Muscle of leg (tissue), 11 donors: ENCODE data around the gene SMCO4. TPM values are rescaled to one million over a fixed set of nuclear protein-coding genes. Genes with fewer than 3 reads are reported as not detected.
"Not testable (repeated sequence)": the region's sequence is repeated elsewhere in the genome, so short reads cannot be mapped to it uniquely, and the experiment has no call there.

Experiments
- DNase-seq: peaks from one replicate; pipeline ENCODE4 v3.0.0; 2013
- H3K27ac ChIP-seq: one replicate; pipeline ENCODE4 v1.5.1; 2013; ENCODE audit warnings: mild to moderate bottlenecking, low read length, control low read depth
- H3K27me3 ChIP-seq: one replicate; pipeline ENCODE4 v1.6.1; 2013; ENCODE audit warnings: low read length; ENCODE audit not compliant: control insufficient read depth, insufficient read depth
- H3K36me3 ChIP-seq: one replicate; pipeline ENCODE4 v1.6.1; 2013; ENCODE audit warnings: low read length; ENCODE audit not compliant: control insufficient read depth, insufficient read depth
- H3K4me1 ChIP-seq: one replicate; pipeline ENCODE4 v1.6.1; 2013; ENCODE audit warnings: low read length; ENCODE audit not compliant: control insufficient read depth, insufficient read depth
- H3K4me3 ChIP-seq: one replicate; pipeline ENCODE4 v1.5.1; 2013; ENCODE audit warnings: low read length, control low read depth
- H3K9me3 ChIP-seq: replicated peaks from 2 replicates; pipeline ENCODE4 v1.6.1; 2013; ENCODE audit warnings: low read depth, low read length; ENCODE audit not compliant: control insufficient read depth
- WGBS: methylation state at CpG from one replicate; pipeline ENCODE4 v1.1.5; 2013; ENCODE audit warnings: missing lambda C conversion rate; ENCODE audit not compliant: insufficient coverage; 5-methylcytosine and 5-hydroxymethylcytosine counted together
- polyA plus RNA-seq, 8 donors: library from polyadenylated mRNA; unstranded; fragments of 120-200 nt; gene quantifications; one replicate each; pipeline versions ENCODE4 v1.2.1 to v1.2.3, GENCODE V29; 2013; ENCODE audit warnings: inconsistent platforms in 1 of 8, low replicate concordance in 1 of 8; ENCODE audit not compliant: insufficient read length in 8 of 8, insufficient read depth in 1 of 8
- total RNA-seq: library from RNA; stranded (reverse); fragments of 120-200 nt; gene quantifications from one replicate; pipeline ENCODE4 v1.2.4, GENCODE V29; 2013

The SMCO4 gene
- total and polyA plus RNA-seq, 9 donors = 6.5 to 15.6 (median 12.9) TPM

DNA sequence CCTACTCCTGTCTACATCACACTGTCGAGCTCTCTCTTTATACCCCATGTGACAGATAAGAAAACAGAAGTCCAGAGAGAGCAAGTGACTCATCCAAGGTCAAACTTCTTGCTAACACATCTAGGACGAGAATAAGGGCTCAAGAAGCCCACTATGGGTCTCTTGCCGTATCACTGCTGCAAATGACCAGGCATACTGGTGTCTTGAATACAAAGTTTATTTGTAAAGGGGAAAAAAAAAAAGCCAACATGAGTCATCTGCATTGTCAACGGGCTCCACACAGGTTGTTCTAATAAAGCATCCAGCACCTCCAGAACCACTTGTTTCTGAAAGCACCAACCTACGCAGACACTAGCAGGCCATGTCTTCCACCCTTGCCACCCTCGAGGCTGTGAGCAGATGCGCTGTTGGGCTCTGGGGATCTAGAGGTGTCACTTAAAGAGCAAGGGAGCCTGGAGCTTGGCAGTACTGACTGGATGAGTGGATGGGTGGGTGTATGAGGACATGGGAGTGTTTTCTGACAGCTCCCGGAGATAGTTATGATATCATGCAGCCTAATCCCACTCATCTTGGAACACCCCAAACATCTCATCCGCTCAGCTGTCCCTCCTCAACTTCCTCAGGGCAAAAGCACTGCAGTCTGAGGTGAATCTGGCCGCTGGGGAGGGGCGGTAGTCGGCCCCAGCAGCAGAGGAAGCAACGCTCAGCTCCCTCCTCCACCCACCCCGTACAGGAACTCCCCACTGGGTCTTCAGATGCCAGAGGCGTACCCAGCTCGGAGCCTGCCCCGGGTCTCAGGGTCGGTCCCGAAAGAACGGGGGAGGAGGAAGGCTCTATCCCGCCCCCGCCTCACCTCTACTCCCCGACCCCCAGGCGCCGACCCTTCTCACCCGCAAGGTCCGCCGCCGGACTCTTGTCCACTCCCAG lies 1.0 kb downstream of the SMCO4 start:
- Histone ChIP-seq H3K9me3 (no peaks in the 10 kb centered on the region), H3K36me3 (no peaks in the 10 kb centered on the region), H3K4me3 (peak overlapping the region; percentile 67), H3K4me1 (peaks cover 16% of the 10 kb centered on the region), H3K27me3 (peaks cover 3% of the 10 kb centered on the region), H3K27ac (peak overlapping the region; percentile 51)
- WGBS = 0% methylated on average over 12 of the region's 29 CpGs
- DNase-seq = peak; percentile 44

DNA sequence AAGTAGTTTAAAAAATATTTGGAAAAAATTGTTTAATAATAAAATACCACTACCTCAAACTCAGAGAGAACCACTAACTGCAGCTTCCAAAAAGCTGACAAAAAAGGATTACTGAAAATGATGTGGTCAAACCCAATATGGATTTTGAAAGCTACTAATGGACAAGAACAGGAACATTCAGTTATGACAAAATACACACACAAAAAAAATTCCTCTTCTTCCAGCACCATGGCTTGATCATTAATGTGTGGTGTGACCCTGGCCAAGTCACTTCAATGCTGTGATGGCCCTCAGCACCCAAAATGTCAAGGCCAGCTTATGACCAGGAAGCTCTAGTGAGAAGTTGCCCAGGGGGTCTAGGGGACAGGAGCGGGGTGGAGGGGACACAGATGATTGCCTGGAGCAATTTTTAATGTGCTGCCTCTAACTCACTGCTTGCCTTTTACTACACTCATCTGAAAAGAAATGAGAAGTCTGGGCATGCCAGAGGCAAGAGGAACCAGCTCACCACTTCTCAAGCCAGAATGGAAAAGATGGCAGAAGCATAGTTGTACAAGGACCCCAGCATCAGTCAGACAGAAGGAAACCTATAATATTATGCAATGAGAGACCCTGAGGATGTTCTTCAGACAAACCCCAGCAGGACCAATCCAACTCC lies 2.2 kb downstream of the SMCO4 start:
- no peak overlapping the region for H3K4me3 ChIP-seq
- no peak for DNase-seq
- no peaks in the 10 kb centered on the region for H3K9me3 ChIP-seq
- H3K27ac ChIP-seq = no peak overlapping the region
- WGBS = no CpG with 5 or more reads among the region's 1 CpG
- H3K27me3 ChIP-seq = peaks cover 3% of the 10 kb centered on the region
- peaks cover 18% of the 10 kb centered on the region for H3K4me1 ChIP-seq
- no peaks in the 10 kb centered on the region for H3K36me3 ChIP-seq

- H3K27me3 ChIP-seq = no peaks in the 10 kb centered on the region
- H3K9me3 ChIP-seq = no peaks in the 10 kb centered on the region
- no peaks in the 10 kb centered on the region for H3K36me3 ChIP-seq
- 92% methylated on average over 2 of the region's 4 CpGs for WGBS
- H3K27ac ChIP-seq = no peak overlapping the region
- no peak for DNase-seq
- peaks cover 18% of the 10 kb centered on the region for H3K4me1 ChIP-seq
- H3K4me3 ChIP-seq = no peak overlapping the region
These were observed 2.9 kb downstream of the SMCO4 start for GRCh38 chr11:93540337-93540736.

DNA sequence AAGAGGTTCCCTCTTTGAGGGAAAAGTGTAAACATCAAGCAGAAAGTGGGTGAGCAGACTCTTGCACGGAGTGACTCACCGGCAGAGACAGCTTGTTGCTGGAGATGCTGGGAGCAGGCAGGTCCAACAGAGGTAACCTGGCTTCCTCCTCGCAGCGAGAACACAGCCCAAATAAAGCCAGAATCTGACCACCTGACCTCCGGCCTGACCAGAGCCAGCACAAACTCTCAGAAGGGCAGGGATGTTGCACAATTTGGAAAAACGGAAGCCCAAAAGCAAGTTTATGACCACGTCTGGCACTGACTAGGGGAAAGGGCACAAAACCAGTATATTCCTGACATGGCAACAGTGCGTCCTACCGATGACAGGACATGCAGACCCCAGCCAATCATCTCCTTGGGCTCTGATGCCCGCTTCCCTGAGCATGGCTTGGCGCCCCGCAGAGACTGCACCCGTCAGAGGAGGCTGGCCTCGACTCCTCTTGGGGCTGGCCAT lies 5.4 kb downstream of the SMCO4 start:
- H3K4me1 ChIP-seq = peaks cover 15% of the 10 kb centered on the region
- no peak overlapping the region for H3K4me3 ChIP-seq
- DNase-seq = no peak
- H3K9me3 ChIP-seq = no peaks in the 10 kb centered on the region
- H3K36me3 ChIP-seq = no peaks in the 10 kb centered on the region
- H3K27me3 ChIP-seq = no peaks in the 10 kb centered on the region
- H3K27ac ChIP-seq = no peak overlapping the region
- WGBS = 80% methylated on average over 12 of the region's 14 CpGs

GRCh38 chr11:93537049-93537448 lies 6.1 kb downstream of the SMCO4 start:
- no peak overlapping the region for H3K27ac ChIP-seq
- peak; percentile 35 for DNase-seq
- H3K27me3 ChIP-seq = no peaks in the 10 kb centered on the region
- WGBS = 68% methylated on average over 2 of the region's 5 CpGs
- H3K4me3 ChIP-seq = no peak overlapping the region
- no peaks in the 10 kb centered on the region for H3K9me3 ChIP-seq
- no peaks in the 10 kb centered on the region for H3K36me3 ChIP-seq
- H3K4me1 ChIP-seq = peaks cover 12% of the 10 kb centered on the region

GRCh38 chr11:93536101-93536861 lies 6.9 kb downstream of the SMCO4 start:
- Histone ChIP-seq H3K4me1 (peaks cover 12% of the 10 kb centered on the region), H3K36me3 (no peaks in the 10 kb centered on the region), H3K27ac (no peak overlapping the region), H3K4me3 (no peak overlapping the region), H3K27me3 (no peaks in the 10 kb centered on the region), H3K9me3 (no peaks in the 10 kb centered on the region)
- WGBS = 67% methylated on average over 1 of the region's 2 CpGs
- DNase-seq = no peak

- not testable (repeated sequence) for H3K36me3 ChIP-seq, H3K9me3 ChIP-seq, DNase-seq, H3K27ac ChIP-seq, H3K4me3 ChIP-seq, H3K27me3 ChIP-seq
- 39% methylated on average over 2 of the region's 2 CpGs for WGBS
- peaks cover 14% of the 10 kb centered on the region for H3K4me1 ChIP-seq
These were observed 7.6 kb downstream of the SMCO4 start for GRCh38 chr11:93535578-93535977.

DNA sequence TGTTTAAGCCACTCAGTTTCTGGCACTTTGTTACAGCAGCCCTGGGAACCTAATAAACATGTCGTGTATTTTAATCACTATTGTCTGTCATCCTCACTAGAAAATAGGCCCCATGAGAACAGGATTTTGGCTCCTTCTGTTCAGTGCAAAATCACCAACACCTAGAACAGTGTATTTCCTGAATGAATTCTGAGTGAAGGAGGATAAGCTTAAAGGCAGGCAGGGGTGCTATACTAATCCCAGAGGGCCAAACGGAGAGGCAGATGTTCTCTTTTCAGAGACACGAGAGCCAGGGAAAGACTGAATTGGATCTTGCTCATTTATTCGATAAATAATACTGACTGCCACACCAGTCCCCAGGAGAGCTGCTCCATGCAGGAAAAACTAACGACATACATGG lies 10.4 kb downstream of the SMCO4 start:
- Histone ChIP-seq H3K4me1 (peaks cover 37% of the 10 kb centered on the region), H3K9me3 (no peaks in the 10 kb centered on the region), H3K27ac (no peak overlapping the region), H3K4me3 (no peak overlapping the region), H3K27me3 (no peaks in the 10 kb centered on the region), H3K36me3 (no peaks in the 10 kb centered on the region)
- 50% methylated on average over 1 of the region's 5 CpGs for WGBS
- no peak for DNase-seq

GRCh38 chr11:93532281-93532789 lies 10.9 kb downstream of the SMCO4 start:
- no peak overlapping the region for H3K4me3 ChIP-seq
- no peak overlapping the region for H3K27ac ChIP-seq
- peaks cover 38% of the 10 kb centered on the region for H3K4me1 ChIP-seq
- no peak for DNase-seq
- no peaks in the 10 kb centered on the region for H3K36me3 ChIP-seq
- no peaks in the 10 kb centered on the region for H3K27me3 ChIP-seq
- WGBS = 85% methylated on average over 3 of the region's 3 CpGs
- H3K9me3 ChIP-seq = no peaks in the 10 kb centered on the region

GRCh38 chr11:93530468-93530826 lies 12.7 kb downstream of the SMCO4 start:
- Histone ChIP-seq H3K9me3 (no peaks in the 10 kb centered on the region), H3K27ac (peak overlapping the region; percentile 83), H3K36me3 (no peaks in the 10 kb centered on the region), H3K27me3 (no peaks in the 10 kb centered on the region), H3K4me1 (peaks cover 48% of the 10 kb centered on the region), H3K4me3 (no peak overlapping the region)
- 73% methylated on average over 1 of the region's 1 CpG for WGBS
- DNase-seq = no peak
